Measurements from ENCODE around the gene MAFG. TPM values are rescaled to one million over a fixed set of nuclear protein-coding genes. Genes with fewer than 3 reads are reported as not detected.

The MAFG gene
- total RNA-seq, 1 experiment from 2014 or later: 31.4 TPM

- no peak overlapping the region for H2BK120ac ChIP-seq (ENCODE audit: low read depth, low read length, poor library complexity, severe bottlenecking)
- DNase-seq: no peak
- no CpG with 5 or more reads among the region's 45 CpGs for WGBS (ENCODE audit: extremely low coverage, insufficient read length, low lambda C conversion rate)
- peaks cover 3% of the 10 kb centered on the region for H3K23me2 ChIP-seq (ENCODE audit: insufficient read length, low read depth, low read length, poor library complexity, severe bottlenecking)
- H2BK15ac ChIP-seq (ENCODE audit: low read depth, low read length): no peak overlapping the region
- H4K5ac ChIP-seq (ENCODE audit: insufficient read length, low read depth, low read length): no peak overlapping the region
- no peak overlapping the region for H3T11ph ChIP-seq (ENCODE audit: low read length)
- H3K4ac ChIP-seq (ENCODE audit: low read depth, low read length): no peak overlapping the region
- no peaks in the 10 kb centered on the region for H3K79me1 ChIP-seq (ENCODE audit: insufficient read depth, low read depth, low read length, poor library complexity, severe bottlenecking)
- Mint-ChIP-seq H3K27me3 (ENCODE audit: low read depth) (peaks cover 57% of the 10 kb centered on the region), H3K9me3 (peaks cover 0 to 4% of the 10 kb centered on the region in 2 experiments; a peak in 1 of 5 replicates), H3K4me3 (no peak overlapping the region), H3K4me1 (peaks cover 0 to 5% of the 10 kb centered on the region in 2 experiments; a peak in 1 of 4 replicates), H3K27ac (no peak overlapping the region), H3K36me3 (ENCODE audit: insufficient read depth in 1 of 3, low read depth in 3 of 3) (no peaks in the 10 kb centered on the region; a peak in 1 of 7 replicates)
- no peak overlapping the region; the same call in 1 of the 2 replicates for H3K14ac ChIP-seq (ENCODE audit: insufficient read depth, low read length)
- no peak overlapping the region for H2AK5ac ChIP-seq (ENCODE audit: insufficient read length, low read length)
- no peak overlapping the region for H2AFZ ChIP-seq (ENCODE audit: low read length)
- H2BK20ac ChIP-seq (ENCODE audit: low read depth, low read length, poor library complexity, severe bottlenecking): no peak overlapping the region
- H3K27me3 ChIP-seq (ENCODE audit: insufficient read depth, low read length): peaks cover 25% of the 10 kb centered on the region; the same call in 1 of the 2 replicates
- H3K27ac ChIP-seq (ENCODE audit: insufficient read length, low read depth, low read length): no peak overlapping the region
- no peak overlapping the region for H3K18ac ChIP-seq (ENCODE audit: insufficient read length, low read depth, low read length)
- H3K56ac ChIP-seq (ENCODE audit: insufficient read length, low read depth, low read length): no peak overlapping the region
- TF ChIP-seq CTCF (conservative IDR thresholded peaks at IDR 0.05): no peak
- no peaks in the 10 kb centered on the region for H3K79me2 ChIP-seq (ENCODE audit: insufficient read depth, low read length)
- no peaks in the 10 kb centered on the region for H4K20me1 ChIP-seq (ENCODE audit: control insufficient read depth, insufficient read depth, insufficient read length)
- H4K91ac ChIP-seq (ENCODE audit: insufficient read length, low read depth, low read length): no peak overlapping the region
- no peak overlapping the region for H2BK12ac ChIP-seq (ENCODE audit: insufficient read length, low read depth, low read length)
- no peak overlapping the region for H3K9ac ChIP-seq (ENCODE audit: extremely low read depth, insufficient read length, low read length)
- H2BK5ac ChIP-seq (ENCODE audit: insufficient read length, low read length): no peak overlapping the region
- H3K23ac ChIP-seq (ENCODE audit: insufficient read length, low read depth, low read length): no peak overlapping the region
- no peak overlapping the region for H3K4me2 ChIP-seq (ENCODE audit: insufficient read depth, insufficient read length, low read length)
- H3K9me3 ChIP-seq (ENCODE audit: control insufficient read depth, low read depth, low read length): no peaks in the 10 kb centered on the region
- no peaks in the 10 kb centered on the region for H3K4me1 ChIP-seq (ENCODE audit: insufficient read depth, low read length)
- no peak overlapping the region for H4K8ac ChIP-seq (replicated peaks; ENCODE audit: insufficient read length, low read depth, low read length)
Measured at GRCh38 chr17:81956607-81957589, 29.4 kb upstream of the MAFG start.

All from H9 (cell line).